CD14-positive monocyte (primary cell): ENCODE data around the gene LRRC8C. TPM values are rescaled to one million over a fixed set of nuclear protein-coding genes. Genes with fewer than 3 reads are reported as not detected.

Experiments used
- DNase-seq, 3 donors: peaks; one replicate each; pipeline ENCODE4 v3.0.0-alpha.2; 2011 to 2022
- H2AFZ ChIP-seq: 2 replicates; pipeline ENCODE4 v1.6.0; 2012; ENCODE audit warnings: mild to moderate bottlenecking, low read depth, low read length, inconsistent platforms; ENCODE audit not compliant: insufficient read depth, poor library complexity, severe bottlenecking
- H3K27ac ChIP-seq, 2 donors: 1 replicate in 1 of 2; 2 replicates in 1 of 2; pipeline ENCODE4 v1.5.1; 2012 to 2013; ENCODE audit warnings: low read length in 2 of 2, control low read depth in 1 of 2, inconsistent platforms in 1 of 2, low read depth in 1 of 2, mild to moderate bottlenecking in 1 of 2
- H3K27me3 ChIP-seq, 2 donors: one replicate each; pipeline versions ENCODE4 v1.6.0 to v1.6.1; 2011 to 2013; ENCODE audit warnings: low read length in 2 of 2; ENCODE audit not compliant: control insufficient read depth in 2 of 2, insufficient read depth in 2 of 2
- H3K36me3 ChIP-seq, 2 donors: replicated peaks in 1 of 2; 1 replicate in 1 of 2; 2 replicates in 1 of 2; pipeline versions ENCODE4 v1.5.1 to v1.6.1; 2012 to 2013; ENCODE audit warnings: low read length in 2 of 2, control low read depth in 1 of 2, inconsistent platforms in 1 of 2, mild to moderate bottlenecking in 1 of 2; ENCODE audit not compliant: insufficient read depth in 2 of 2, control insufficient read depth in 1 of 2
- H3K4me1 ChIP-seq, 2 donors: 1 replicate in 1 of 2; 2 replicates in 1 of 2; pipeline versions ENCODE4 v1.5.1 to v1.6.1; 2012 to 2013; ENCODE audit warnings: low read length in 2 of 2, control low read depth in 1 of 2, inconsistent platforms in 1 of 2, mild to moderate bottlenecking in 1 of 2, moderate library complexity in 1 of 2; ENCODE audit not compliant: insufficient read depth in 2 of 2, control insufficient read depth in 1 of 2
- H3K4me2 ChIP-seq: replicated peaks from 2 replicates; pipeline ENCODE3; 2012; ENCODE audit warnings: low read length, moderate library complexity, mild to moderate bottlenecking; ENCODE audit not compliant: poor library complexity, severe bottlenecking; ENCODE audit errors: extremely low read depth
- H3K4me3 ChIP-seq, 3 experiments: fragments of 200-600 bp in 1 of 3; sonication (generic) in 1 of 3; replicated peaks in 1 of 3; 1 replicate in 2 of 3; 2 replicates in 1 of 3; pipeline ENCODE4 v1.5.1; 2011 to 2013; ENCODE audit warnings: low read length in 3 of 3, mild to moderate bottlenecking in 3 of 3, control low read depth in 2 of 3, low read depth in 2 of 3, inconsistent platforms in 1 of 3, moderate library complexity in 1 of 3
- H3K79me2 ChIP-seq: 2 replicates; pipeline ENCODE4 v1.6.0; 2012; ENCODE audit warnings: mild to moderate bottlenecking, control low read depth, inconsistent platforms, low read length, moderate library complexity; ENCODE audit not compliant: insufficient read depth
- H3K9ac ChIP-seq: 2 replicates; pipeline ENCODE4 v1.6.0; 2017; ENCODE audit warnings: low read length, mild to moderate bottlenecking; ENCODE audit not compliant: insufficient read depth, poor library complexity, severe bottlenecking
- H3K9me3 ChIP-seq, 2 donors: replicated peaks in 1 of 2; 1 replicate in 1 of 2; 2 replicates in 1 of 2; pipeline versions ENCODE4 v1.5.1 to v1.6.1; 2012 to 2013; ENCODE audit warnings: low read length in 2 of 2, control low read depth in 1 of 2; ENCODE audit not compliant: control insufficient read depth in 1 of 2, insufficient read depth in 1 of 2
- H4K20me1 ChIP-seq: 2 replicates; pipeline ENCODE4 v1.6.0; 2012; ENCODE audit warnings: mild to moderate bottlenecking, low read length, control low read depth, moderate library complexity; ENCODE audit not compliant: insufficient read depth
- H3K27ac Mint-ChIP-seq, 7 donors: one replicate each; pipeline ENCODE4 v1.8.0; 2020; ENCODE audit warnings: mild to moderate bottlenecking in 7 of 7, mixed read lengths in 7 of 7, moderate library complexity in 6 of 7, inconsistent platforms in 2 of 7
- H3K27me3 Mint-ChIP-seq, 3 donors: one replicate each; pipeline ENCODE4 v1.8.0; 2021 to 2022; ENCODE audit warnings: low read depth in 3 of 3, mild to moderate bottlenecking in 3 of 3, mixed read lengths in 3 of 3, moderate library complexity in 3 of 3, inconsistent platforms in 1 of 3
- H3K36me3 Mint-ChIP-seq, 2 donors: one replicate each; pipeline ENCODE4 v1.8.0; 2020; ENCODE audit warnings: mixed read lengths in 2 of 2, inconsistent platforms in 1 of 2, mild to moderate bottlenecking in 1 of 2
- H3K4me1 Mint-ChIP-seq: one replicate; pipeline ENCODE4 v1.8.0; 2020; ENCODE audit warnings: mild to moderate bottlenecking, mixed read lengths
- H3K4me3 Mint-ChIP-seq, 2 donors: one replicate each; pipeline ENCODE4 v1.8.0; 2020; ENCODE audit warnings: mild to moderate bottlenecking in 2 of 2, mixed read lengths in 2 of 2, moderate library complexity in 1 of 2
- H3K9me3 Mint-ChIP-seq, 7 donors: one replicate each; pipeline ENCODE4 v1.8.0; 2020 to 2022; ENCODE audit warnings: mixed read lengths in 7 of 7, mild to moderate bottlenecking in 6 of 7, moderate library complexity in 6 of 7, inconsistent platforms in 2 of 7
- WGBS: methylation state at CpG from one replicate; pipeline ENCODE4 v1.1.5; 2013; ENCODE audit warnings: missing lambda C conversion rate; ENCODE audit not compliant: insufficient coverage; 5-methylcytosine and 5-hydroxymethylcytosine counted together
- intact Hi-C, 2 donors: fragments of 100-400 bp; cut with micrococcal nuclease; formaldehyde crosslinking; loops; one replicate each; pipeline versions ENCODE4 v1.15.0 to v1.15.1; 2023
- polyA plus RNA-seq, 3 donors: library from polyadenylated mRNA; depleted of rRNA in 1 of 3; unstranded in 2 of 3; stranded (reverse) in 1 of 3; fragments of 300-500 nt in 2 of 3; fragments of >200 nt in 1 of 3; fragmentation: Illumina TruSeq in 2 of 3; gene quantifications; 1 replicate in 2 of 3; 2 replicates in 1 of 3; pipeline ENCODE4 v1.2.3, GENCODE V29; 2012 to 2021
- TF ChIP-seq, protein P1 (sequence below): fragments of 200-600 bp; IDR thresholded peaks from one replicate; pipeline ENCODE4 v1.8.0; 2022; ENCODE audit warnings: antibody characterized with exemption, mild to moderate bottlenecking

The LRRC8C gene
- polyA plus RNA-seq, 3 donors, result 13.0 to 18.6 (median 16.3) TPM

DNA sequence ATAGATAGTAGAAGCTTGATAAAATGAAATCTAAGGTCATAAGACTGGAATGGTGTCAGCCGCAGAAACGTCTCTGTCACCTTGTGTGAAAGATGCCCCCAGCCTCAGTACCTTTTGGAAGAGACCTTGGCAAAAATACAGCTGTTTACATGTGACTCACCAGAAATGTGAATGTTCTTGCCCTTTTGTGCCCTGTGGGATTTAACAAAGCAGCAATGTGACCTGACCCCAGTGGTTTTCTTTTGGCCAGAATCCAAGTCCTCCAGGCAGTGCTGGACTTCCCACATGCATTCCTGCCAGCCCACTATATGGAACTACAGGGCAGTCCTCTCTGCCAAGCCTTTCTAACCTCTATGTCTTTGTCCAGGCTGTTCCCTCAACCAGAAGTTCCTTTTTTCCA lies 27.2 kb upstream of the LRRC8C start:
- Histone ChIP-seq H3K9me3 (no peaks in the 10 kb centered on the region), H3K79me2 (no peaks in the 10 kb centered on the region), H4K20me1 (no peaks in the 10 kb centered on the region), H3K36me3 (peaks cover 0 to 12% of the 10 kb centered on the region in 2 donors), H3K27ac (no peak overlapping the region), H3K4me3 (no peak overlapping the region), H3K9ac (no peak overlapping the region), H3K27me3 (no peaks in the 10 kb centered on the region), H3K4me1 (no peaks in the 10 kb centered on the region), H2AFZ (no peak overlapping the region), H3K4me2 (no peak overlapping the region)
- Mint-ChIP-seq H3K4me3 (no peak overlapping the region), H3K9me3 (no peaks in the 10 kb centered on the region), H3K27ac (peak overlapping the region in 1 of 7 donors; percentile 0), H3K36me3 (peaks cover 7 to 18% of the 10 kb centered on the region in 2 donors), H3K27me3 (peaks cover 0 to 2% (median 0%) of the 10 kb centered on the region in 3 donors), H3K4me1 (peaks cover 8% of the 10 kb centered on the region)
- TF ChIP-seq, protein P1, sequence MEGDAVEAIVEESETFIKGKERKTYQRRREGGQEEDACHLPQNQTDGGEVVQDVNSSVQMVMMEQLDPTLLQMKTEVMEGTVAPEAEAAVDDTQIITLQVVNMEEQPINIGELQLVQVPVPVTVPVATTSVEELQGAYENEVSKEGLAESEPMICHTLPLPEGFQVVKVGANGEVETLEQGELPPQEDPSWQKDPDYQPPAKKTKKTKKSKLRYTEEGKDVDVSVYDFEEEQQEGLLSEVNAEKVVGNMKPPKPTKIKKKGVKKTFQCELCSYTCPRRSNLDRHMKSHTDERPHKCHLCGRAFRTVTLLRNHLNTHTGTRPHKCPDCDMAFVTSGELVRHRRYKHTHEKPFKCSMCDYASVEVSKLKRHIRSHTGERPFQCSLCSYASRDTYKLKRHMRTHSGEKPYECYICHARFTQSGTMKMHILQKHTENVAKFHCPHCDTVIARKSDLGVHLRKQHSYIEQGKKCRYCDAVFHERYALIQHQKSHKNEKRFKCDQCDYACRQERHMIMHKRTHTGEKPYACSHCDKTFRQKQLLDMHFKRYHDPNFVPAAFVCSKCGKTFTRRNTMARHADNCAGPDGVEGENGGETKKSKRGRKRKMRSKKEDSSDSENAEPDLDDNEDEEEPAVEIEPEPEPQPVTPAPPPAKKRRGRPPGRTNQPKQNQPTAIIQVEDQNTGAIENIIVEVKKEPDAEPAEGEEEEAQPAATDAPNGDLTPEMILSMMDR, result no peak
- 94% methylated on average over 2 of the region's 2 CpGs for WGBS
- DNase-seq, result no peak
- intact Hi-C loops, result no loop called here

DNA sequence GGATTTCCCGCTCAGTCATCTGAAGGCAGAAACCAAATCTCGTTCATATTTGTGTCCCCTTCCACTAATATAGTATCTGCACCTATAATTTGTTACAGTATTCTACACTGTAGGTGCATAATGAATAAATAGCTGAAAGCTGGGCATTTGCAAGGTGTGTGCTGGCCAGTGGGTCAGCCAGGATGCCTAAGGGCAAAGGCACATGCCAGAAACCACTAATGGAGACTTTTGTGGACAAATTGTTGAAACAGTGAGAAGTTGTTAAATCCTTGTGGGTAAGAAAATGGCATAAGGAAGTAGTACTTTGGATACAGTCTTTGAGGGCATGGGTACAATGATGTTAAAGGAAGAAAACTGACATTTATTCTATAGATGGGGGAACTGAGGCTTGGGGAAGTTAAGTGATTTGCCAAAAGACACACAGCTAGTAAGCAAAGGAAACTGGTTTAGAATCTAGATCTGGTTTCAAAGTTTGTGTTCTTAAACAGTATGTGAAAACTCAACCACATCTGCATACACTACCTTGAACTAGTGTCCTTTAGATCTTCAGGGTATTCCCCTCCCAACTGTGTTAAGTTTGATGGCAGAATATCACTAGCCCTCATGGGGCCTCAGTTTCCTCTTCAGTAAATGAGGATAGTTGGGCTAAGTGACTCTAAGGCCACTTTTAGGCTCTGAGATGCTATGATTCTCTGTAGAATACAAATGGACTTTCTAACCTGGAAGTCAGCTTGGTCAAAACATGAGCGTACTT lies 26.5 kb upstream of the LRRC8C start:
- no peak overlapping the region for H3K4me2 ChIP-seq
- no peak overlapping the region for H3K27ac Mint-ChIP-seq

More for the DNA sequence above, 26.5 kb upstream of the LRRC8C start:
- Mint-ChIP-seq H3K36me3 (peaks cover 12 to 18% of the 10 kb centered on the region in 2 donors), H3K4me3 (no peak overlapping the region), H3K9me3 (no peaks in the 10 kb centered on the region), H3K4me1 (peaks cover 4% of the 10 kb centered on the region), H3K27me3 (peaks cover 0 to 2% (median 0%) of the 10 kb centered on the region in 3 donors)
- no peaks in the 10 kb centered on the region for H4K20me1 ChIP-seq
- no peaks in the 10 kb centered on the region for H3K79me2 ChIP-seq
- H3K9me3 ChIP-seq, result no peaks in the 10 kb centered on the region
- no peaks in the 10 kb centered on the region for H3K27me3 ChIP-seq
- DNase-seq, result no peak
- no peaks in the 10 kb centered on the region for H3K4me1 ChIP-seq
- H3K4me3 ChIP-seq, result no peak overlapping the region
- no CpG with 5 or more reads among the region's 3 CpGs for WGBS
- no peak overlapping the region for H3K27ac ChIP-seq
- no peak overlapping the region for H2AFZ ChIP-seq
- H3K9ac ChIP-seq, result no peak overlapping the region
- intact Hi-C loops, result no loop called here
- peaks cover 0 to 12% of the 10 kb centered on the region in 2 donors for H3K36me3 ChIP-seq
- TF ChIP-seq, protein P1, result no peak
